Measurements from ENCODE around the gene EGLN1.

DNA sequence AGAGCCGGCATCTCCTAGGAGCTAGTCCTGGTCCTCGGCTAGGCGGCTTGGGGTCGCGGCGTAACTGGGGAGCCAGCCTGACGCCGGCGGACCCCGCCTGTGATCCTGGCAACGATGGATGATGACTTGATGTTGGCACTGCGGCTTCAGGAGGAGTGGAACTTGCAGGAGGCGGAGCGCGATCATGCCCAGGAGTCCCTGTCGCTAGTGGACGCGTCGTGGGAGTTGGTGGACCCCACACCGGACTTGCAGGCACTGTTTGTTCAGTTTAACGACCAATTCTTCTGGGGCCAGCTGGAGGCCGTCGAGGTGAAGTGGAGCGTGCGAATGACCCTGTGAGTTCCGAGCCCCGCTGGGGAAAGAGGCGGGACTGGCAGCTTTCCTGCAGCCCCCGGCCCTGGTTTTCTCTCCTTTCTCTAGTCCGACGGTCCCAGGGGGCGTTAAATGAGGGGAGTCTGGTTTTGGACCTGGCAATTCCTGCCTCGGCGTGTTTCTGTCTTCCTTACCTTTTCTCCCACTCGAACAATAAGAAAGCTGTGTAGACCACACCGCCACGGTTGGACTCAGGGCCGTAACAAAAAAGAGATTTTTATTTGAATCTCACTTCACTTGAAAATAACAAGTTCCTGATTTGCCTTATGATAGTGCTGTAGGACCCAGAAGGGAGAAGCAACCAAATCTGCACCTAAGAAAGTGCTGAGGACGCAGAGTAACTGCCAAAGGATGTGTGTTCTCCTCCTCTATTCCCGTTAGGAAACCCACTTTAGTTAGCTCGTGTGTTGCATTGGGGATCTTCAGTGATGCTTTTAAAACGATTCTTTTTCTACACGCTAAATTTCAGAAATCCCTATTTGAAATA lies 83.6 kb downstream of the EGLN1 start, which contains the start of gene SPRTN:
- TF ChIP-seq YY1 (IDR thresholded peaks at IDR 0.05; ENCODE audit: low read depth) (no peak), NFIC (IDR thresholded peaks at IDR 0.05) (no peak), TAF1 (IDR thresholded peaks at IDR 0.05; ENCODE audit: low read depth) (no peak; the same call in 1 of the 2 replicates), CEBPB (IDR thresholded peaks at IDR 0.05) (no peak), RAD21 (IDR thresholded peaks at IDR 0.05; ENCODE audit: low read depth) (no peak), CREB1 (IDR thresholded peaks at IDR 0.05; ENCODE audit: low read depth) (no peak), ZBTB7A (IDR thresholded peaks at IDR 0.05; ENCODE audit: low read depth) (no peak; the same call in 1 of the 2 replicates)
- TF ChIP-seq, protein P1, sequence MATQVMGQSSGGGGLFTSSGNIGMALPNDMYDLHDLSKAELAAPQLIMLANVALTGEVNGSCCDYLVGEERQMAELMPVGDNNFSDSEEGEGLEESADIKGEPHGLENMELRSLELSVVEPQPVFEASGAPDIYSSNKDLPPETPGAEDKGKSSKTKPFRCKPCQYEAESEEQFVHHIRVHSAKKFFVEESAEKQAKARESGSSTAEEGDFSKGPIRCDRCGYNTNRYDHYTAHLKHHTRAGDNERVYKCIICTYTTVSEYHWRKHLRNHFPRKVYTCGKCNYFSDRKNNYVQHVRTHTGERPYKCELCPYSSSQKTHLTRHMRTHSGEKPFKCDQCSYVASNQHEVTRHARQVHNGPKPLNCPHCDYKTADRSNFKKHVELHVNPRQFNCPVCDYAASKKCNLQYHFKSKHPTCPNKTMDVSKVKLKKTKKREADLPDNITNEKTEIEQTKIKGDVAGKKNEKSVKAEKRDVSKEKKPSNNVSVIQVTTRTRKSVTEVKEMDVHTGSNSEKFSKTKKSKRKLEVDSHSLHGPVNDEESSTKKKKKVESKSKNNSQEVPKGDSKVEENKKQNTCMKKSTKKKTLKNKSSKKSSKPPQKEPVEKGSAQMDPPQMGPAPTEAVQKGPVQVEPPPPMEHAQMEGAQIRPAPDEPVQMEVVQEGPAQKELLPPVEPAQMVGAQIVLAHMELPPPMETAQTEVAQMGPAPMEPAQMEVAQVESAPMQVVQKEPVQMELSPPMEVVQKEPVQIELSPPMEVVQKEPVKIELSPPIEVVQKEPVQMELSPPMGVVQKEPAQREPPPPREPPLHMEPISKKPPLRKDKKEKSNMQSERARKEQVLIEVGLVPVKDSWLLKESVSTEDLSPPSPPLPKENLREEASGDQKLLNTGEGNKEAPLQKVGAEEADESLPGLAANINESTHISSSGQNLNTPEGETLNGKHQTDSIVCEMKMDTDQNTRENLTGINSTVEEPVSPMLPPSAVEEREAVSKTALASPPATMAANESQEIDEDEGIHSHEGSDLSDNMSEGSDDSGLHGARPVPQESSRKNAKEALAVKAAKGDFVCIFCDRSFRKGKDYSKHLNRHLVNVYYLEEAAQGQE (IDR thresholded peaks at IDR 0.05; ENCODE audit: low read depth): no peak
